Endothelial cell of umbilical vein (primary cell): Measurements from ENCODE around the gene TRIM25.

ENCODE experiments used
- EZH2 ChIP-seq: IDR thresholded peaks from 2 replicates; pipeline ENCODE4 v1.6.1; 2012; ENCODE audit warnings: borderline replicate concordance, low read depth, mild to moderate bottlenecking, moderate library complexity, low read length, inconsistent platforms; ENCODE audit not compliant: severe bottlenecking
- FOS ChIP-seq: IDR thresholded peaks from 2 replicates; pipeline ENCODE4 v1.6.1; 2011; ENCODE audit warnings: mild to moderate bottlenecking, low read length, moderate library complexity, borderline replicate concordance; ENCODE audit not compliant: insufficient read depth
- JUN ChIP-seq: IDR thresholded peaks from 2 replicates; pipeline ENCODE4 v1.6.1; 2011; ENCODE audit warnings: borderline replicate concordance, low read depth; ENCODE audit not compliant: insufficient read length, insufficient read depth
- POLR2A ChIP-seq: IDR thresholded peaks from 2 replicates; pipeline ENCODE4 v1.6.1; 2012; ENCODE audit warnings: low read depth, mild to moderate bottlenecking, control low read depth, low read length
- POLR2AphosphoS5 ChIP-seq: IDR thresholded peaks from 2 replicates; pipeline ENCODE4 v1.6.1; 2012; ENCODE audit warnings: low read depth, mild to moderate bottlenecking, control low read depth, low read length, moderate library complexity; ENCODE audit not compliant: insufficient read depth
- TF ChIP-seq, protein P1 (sequence below): IDR thresholded peaks from 2 replicates; pipeline ENCODE4 v1.6.1; 2011; ENCODE audit not compliant: insufficient read depth, insufficient read length
- TF ChIP-seq, protein P2 (sequence below), 2 donors: IDR thresholded peaks; 1 replicate in 1 of 2; 2 replicates in 1 of 2; pipeline ENCODE4 v1.5.1; 2011; ENCODE audit warnings: low read length in 2 of 2, mild to moderate bottlenecking in 2 of 2, moderate library complexity in 2 of 2, control low read depth in 1 of 2, inconsistent platforms in 1 of 2, low read depth in 1 of 2; ENCODE audit not compliant: insufficient read depth in 1 of 2; ENCODE audit errors: extremely low read depth in 1 of 2

DNA sequence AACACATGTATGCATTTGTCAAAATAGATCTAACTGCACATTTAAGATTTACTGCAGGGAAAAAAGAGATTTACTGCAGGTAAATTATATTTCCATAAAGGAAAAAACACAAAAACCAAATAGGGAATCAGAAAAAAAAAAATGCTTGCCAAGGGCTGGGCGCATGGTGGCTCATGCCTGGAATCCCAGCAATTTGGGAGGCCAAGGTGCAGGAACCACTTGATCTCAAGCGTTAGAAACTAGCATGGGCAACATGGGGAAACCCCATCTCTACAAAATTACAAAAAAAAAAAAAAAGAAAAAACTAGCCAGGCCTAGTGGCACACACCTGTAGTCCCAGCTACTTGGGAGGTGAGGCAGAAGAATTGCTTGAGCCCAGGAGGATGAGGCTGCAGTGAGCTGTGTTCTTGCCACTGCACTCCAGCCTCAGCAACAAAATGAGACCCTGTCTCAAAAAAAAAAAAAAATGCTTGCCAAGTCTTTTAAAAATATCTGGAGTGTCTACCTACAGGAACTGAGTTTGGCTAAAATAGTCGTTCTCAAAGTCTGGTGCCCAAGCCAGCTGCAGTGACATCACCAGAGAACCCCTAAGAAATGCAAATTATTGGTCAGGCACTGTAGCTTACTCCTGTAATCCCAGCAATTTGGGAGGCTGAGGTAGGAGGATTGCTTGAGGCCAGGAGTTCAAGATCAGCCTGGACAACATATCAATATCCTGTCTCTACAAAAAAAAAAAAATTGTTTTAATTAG, 17.5 kb downstream of the TRIM25 start:
- TF ChIP-seq, protein P1, sequence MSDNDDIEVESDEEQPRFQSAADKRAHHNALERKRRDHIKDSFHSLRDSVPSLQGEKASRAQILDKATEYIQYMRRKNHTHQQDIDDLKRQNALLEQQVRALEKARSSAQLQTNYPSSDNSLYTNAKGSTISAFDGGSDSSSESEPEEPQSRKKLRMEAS = no peak
- TF ChIP-seq EZH2 = no peak
- TF ChIP-seq, protein P2, sequence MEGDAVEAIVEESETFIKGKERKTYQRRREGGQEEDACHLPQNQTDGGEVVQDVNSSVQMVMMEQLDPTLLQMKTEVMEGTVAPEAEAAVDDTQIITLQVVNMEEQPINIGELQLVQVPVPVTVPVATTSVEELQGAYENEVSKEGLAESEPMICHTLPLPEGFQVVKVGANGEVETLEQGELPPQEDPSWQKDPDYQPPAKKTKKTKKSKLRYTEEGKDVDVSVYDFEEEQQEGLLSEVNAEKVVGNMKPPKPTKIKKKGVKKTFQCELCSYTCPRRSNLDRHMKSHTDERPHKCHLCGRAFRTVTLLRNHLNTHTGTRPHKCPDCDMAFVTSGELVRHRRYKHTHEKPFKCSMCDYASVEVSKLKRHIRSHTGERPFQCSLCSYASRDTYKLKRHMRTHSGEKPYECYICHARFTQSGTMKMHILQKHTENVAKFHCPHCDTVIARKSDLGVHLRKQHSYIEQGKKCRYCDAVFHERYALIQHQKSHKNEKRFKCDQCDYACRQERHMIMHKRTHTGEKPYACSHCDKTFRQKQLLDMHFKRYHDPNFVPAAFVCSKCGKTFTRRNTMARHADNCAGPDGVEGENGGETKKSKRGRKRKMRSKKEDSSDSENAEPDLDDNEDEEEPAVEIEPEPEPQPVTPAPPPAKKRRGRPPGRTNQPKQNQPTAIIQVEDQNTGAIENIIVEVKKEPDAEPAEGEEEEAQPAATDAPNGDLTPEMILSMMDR (IDR thresholded peaks at IDR 0.05; ENCODE audit: extremely low read depth in 1 of 2, insufficient read depth in 1 of 2, low read depth in 1 of 2, low read length in 2 of 2) = no peak
- TF ChIP-seq POLR2AphosphoS5 = no peak
- no peak for TF ChIP-seq POLR2A
- no peak for TF ChIP-seq JUN
- no peak for TF ChIP-seq FOS
